Mammary epithelial cell (primary cell): ENCODE measurements around the gene DYNLT2.

Experiments
- EZH2 ChIP-seq: IDR thresholded peaks from 2 replicates; pipeline ENCODE4 v1.6.1; 2012; ENCODE audit warnings: low read length, inconsistent platforms, borderline replicate concordance
- TF ChIP-seq, protein P1 (sequence below), 2 donors: IDR thresholded peaks in 1 of 2; conservative IDR thresholded peaks in 1 of 2; 2 replicates each; pipeline ENCODE4 v1.5.1; 2011 to 2012; ENCODE audit warnings: inconsistent platforms in 2 of 2, low read length in 2 of 2, mild to moderate bottlenecking in 2 of 2, control low read depth in 1 of 2, low read depth in 1 of 2; ENCODE audit not compliant: insufficient read depth in 1 of 2; ENCODE audit errors: extremely low read depth in 1 of 2

GRCh38 chr6:169726963-169727362 is 24.4 kb downstream of the DYNLT2 start:
- TF ChIP-seq, protein P1, sequence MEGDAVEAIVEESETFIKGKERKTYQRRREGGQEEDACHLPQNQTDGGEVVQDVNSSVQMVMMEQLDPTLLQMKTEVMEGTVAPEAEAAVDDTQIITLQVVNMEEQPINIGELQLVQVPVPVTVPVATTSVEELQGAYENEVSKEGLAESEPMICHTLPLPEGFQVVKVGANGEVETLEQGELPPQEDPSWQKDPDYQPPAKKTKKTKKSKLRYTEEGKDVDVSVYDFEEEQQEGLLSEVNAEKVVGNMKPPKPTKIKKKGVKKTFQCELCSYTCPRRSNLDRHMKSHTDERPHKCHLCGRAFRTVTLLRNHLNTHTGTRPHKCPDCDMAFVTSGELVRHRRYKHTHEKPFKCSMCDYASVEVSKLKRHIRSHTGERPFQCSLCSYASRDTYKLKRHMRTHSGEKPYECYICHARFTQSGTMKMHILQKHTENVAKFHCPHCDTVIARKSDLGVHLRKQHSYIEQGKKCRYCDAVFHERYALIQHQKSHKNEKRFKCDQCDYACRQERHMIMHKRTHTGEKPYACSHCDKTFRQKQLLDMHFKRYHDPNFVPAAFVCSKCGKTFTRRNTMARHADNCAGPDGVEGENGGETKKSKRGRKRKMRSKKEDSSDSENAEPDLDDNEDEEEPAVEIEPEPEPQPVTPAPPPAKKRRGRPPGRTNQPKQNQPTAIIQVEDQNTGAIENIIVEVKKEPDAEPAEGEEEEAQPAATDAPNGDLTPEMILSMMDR (conservative IDR thresholded peaks at IDR 0.05 in 1 of 2, IDR thresholded peaks at IDR 0.05 in 1 of 2; ENCODE audit: extremely low read depth in 1 of 2, insufficient read depth in 1 of 2, low read depth in 1 of 2, low read length in 2 of 2), result no peak
- no peak for TF ChIP-seq EZH2
